ENCODE data around the gene ATP8A2. TPM values are rescaled to one million over a fixed set of nuclear protein-coding genes. Genes with fewer than 3 reads are reported as not detected.

ATP8A2 gene
- total and polyA plus RNA-seq, 9 donors = 0.23 to 0.95 (median 0.35) TPM

DNA sequence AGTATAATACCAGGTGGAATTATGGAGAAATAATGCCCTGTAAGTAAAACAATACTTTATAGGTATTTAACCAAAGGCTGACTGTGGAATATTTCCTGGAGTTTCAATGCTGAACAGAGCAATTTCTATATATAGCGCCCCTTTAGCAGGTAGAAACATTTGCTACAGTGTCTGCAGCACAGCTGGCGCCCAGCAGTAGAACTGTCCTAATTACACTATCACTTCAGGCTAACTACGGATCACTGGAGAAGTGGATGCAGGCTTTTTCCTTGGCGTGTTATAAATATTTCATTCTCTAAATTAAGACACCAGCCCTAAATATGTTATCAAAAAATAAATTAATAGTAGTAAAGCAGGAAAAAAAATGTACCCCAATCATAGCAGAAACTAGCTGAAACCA, 677.0 kb downstream of the ATP8A2 start:
- intact Hi-C loops (cut with DNase I) = no loop called here
- DNase-seq = no peak
- Histone ChIP-seq H3K36me3 (no peaks in the 10 kb centered on the region), H3K9me3 (no peaks in the 10 kb centered on the region), H3K27me3 (no peaks in the 10 kb centered on the region), H3K27ac (no peak overlapping the region), H3K4me1 (ENCODE audit: insufficient read depth) (peaks cover 4% of the 10 kb centered on the region), H3K4me3 (no peak overlapping the region)
- TF ChIP-seq POLR2A (IDR thresholded peaks at IDR 0.05) (no peak), EP300 (IDR thresholded peaks at IDR 0.05) (no peak)
- TF ChIP-seq, protein P1, sequence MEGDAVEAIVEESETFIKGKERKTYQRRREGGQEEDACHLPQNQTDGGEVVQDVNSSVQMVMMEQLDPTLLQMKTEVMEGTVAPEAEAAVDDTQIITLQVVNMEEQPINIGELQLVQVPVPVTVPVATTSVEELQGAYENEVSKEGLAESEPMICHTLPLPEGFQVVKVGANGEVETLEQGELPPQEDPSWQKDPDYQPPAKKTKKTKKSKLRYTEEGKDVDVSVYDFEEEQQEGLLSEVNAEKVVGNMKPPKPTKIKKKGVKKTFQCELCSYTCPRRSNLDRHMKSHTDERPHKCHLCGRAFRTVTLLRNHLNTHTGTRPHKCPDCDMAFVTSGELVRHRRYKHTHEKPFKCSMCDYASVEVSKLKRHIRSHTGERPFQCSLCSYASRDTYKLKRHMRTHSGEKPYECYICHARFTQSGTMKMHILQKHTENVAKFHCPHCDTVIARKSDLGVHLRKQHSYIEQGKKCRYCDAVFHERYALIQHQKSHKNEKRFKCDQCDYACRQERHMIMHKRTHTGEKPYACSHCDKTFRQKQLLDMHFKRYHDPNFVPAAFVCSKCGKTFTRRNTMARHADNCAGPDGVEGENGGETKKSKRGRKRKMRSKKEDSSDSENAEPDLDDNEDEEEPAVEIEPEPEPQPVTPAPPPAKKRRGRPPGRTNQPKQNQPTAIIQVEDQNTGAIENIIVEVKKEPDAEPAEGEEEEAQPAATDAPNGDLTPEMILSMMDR (IDR thresholded peaks at IDR 0.05) = no peak
- WGBS, 3 donors = 18 to 31% (median 23%) methylated on average over 4 of the region's 4 CpGs

DNA sequence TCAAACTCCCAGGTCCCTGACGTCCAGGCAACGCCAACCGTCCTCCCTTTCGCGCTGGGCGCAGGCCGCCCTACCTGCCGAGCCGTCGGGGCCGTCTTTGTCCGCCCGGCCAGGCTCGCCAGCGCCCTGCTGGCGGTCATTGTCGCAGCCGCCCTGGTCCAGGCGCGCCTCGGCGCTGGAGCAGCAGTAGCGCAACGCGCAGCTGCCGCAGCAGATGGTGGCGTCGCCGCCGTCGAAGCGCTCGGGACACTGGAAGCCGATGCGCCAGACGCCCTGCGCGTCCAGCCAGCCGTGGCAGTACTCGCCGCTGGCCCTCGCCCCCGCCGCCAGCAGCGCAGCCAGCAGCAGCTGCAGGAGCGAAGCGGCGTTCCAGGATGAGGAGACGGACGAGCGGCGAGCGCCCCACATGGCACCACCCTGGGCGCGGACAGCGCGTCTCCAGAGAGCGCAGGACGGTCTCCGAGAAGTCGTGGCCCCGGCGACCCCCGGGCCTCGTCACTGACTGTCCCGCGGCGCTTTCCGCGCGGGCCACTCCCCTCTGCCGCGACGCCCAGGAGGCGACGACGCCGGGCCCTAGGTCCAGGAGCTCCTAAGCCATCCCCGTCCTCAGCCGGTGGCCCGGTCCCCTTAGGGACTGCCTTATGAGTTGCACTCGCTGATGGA, 678.9 kb downstream of the ATP8A2 start:
- no peak for DNase-seq
- no peaks in the 10 kb centered on the region for H3K36me3 ChIP-seq
- no peak overlapping the region for H3K4me3 ChIP-seq
- no peaks in the 10 kb centered on the region for H3K9me3 ChIP-seq
- TF ChIP-seq EP300 (IDR thresholded peaks at IDR 0.05) (no peak), POLR2A (IDR thresholded peaks at IDR 0.05) (no peak)
- TF ChIP-seq, protein P1 (IDR thresholded peaks at IDR 0.05) = no peak
- H3K4me1 ChIP-seq (ENCODE audit: insufficient read depth) = peaks cover 4% of the 10 kb centered on the region
- intact Hi-C loops (cut with DNase I) = no loop called here
- 1 to 3% (median 2%) methylated on average over 40 to 82 of the region's 82 CpGs for WGBS, 3 donors
- no peaks in the 10 kb centered on the region for H3K27me3 ChIP-seq
- H3K27ac ChIP-seq = no peak overlapping the region

DNA sequence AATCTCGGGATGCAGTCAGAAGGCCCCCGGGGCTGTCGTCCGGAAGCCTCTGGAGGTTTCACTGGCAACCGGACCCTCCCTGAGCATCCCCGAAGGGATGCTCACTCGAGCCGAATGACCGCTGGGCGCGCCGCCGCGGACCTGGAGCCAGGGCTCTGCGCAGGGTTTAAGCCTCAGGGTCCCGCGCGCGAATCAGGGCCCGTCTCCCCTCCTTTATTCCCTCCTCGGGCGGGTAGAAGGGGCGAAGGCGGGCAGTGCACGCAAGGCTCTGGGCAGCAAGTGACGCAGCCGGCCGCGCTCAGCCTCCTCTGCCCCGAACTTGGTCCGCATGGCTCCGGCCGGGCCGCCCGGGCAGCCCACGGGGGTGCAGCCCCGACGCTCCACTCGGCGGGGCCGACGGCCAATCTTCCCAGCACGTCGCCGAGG, 679.5 kb downstream of the ATP8A2 start:
- Histone ChIP-seq H3K4me3 (peak overlapping the region; percentile 18), H3K9me3 (no peaks in the 10 kb centered on the region), H3K27me3 (no peaks in the 10 kb centered on the region), H3K36me3 (no peaks in the 10 kb centered on the region), H3K27ac (no peak overlapping the region), H3K4me1 (ENCODE audit: insufficient read depth) (peaks cover 4% of the 10 kb centered on the region)
- TF ChIP-seq EP300 (IDR thresholded peaks at IDR 0.05) = no peak
- TF ChIP-seq, protein P1 (IDR thresholded peaks at IDR 0.05) = no peak
- no peak for TF ChIP-seq POLR2A (IDR thresholded peaks at IDR 0.05)
- 0 to 1% (median 0%) methylated on average over 25 to 45 of the region's 45 CpGs for WGBS, 3 donors
- peak in 1 of 5 donors; percentile 22 for DNase-seq
- intact Hi-C loops (cut with DNase I) = no loop called here

DNA sequence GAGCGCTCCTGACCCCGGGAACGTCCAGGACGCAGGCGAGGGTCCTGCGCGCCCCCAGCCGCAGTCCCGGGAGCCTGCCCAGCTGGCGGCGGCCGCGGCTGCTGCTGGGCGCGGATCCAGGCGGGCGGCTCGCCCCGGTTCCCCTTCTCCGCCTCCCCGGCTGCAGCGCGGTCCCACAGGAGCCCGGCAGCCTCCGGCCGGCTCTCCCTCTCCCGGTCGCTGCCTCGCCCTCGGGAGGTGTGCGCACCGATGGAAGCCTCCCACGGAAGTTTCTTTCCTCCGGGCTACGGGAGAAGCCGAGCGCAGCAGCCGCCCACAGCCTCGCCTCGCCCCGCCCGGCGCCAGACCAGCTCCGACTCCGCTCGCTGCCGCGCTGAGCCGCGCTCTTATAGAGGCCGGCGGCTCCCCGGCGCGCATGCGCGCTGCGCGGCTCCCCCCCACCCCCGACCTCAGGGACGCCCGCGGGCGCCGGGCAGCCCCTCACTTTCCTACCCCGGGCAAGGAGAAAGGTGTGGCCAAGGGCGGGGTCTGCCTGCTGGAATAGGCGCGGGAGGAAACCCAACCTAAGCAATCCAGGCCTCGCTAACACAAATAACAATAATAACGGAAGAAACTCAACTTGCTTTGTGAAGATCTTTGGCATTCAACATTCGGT, 680.0 kb downstream of the ATP8A2 start, which contains the start of gene SHISA2:
Gene SHISA2 (minus strand): TSS at position 360 of the 655 bp plus-strand sequence. CDS start 1,041 bp downstream, outside the sequence.
- intact Hi-C loops (cut with DNase I) = no loop called here
- H3K36me3 ChIP-seq = no peaks in the 10 kb centered on the region
- H3K27me3 ChIP-seq = no peaks in the 10 kb centered on the region
- DNase-seq = peak in 2 of 5 donors; percentile 37 to 38
- no peak within 1 kb of the TSS for H3K27ac ChIP-seq
- peak within 1 kb of the TSS; percentile 18 for H3K4me3 ChIP-seq
- H3K9me3 ChIP-seq = no peaks in the 10 kb centered on the region
- 0 to 3% (median 2%) methylated on average over 30 to 72 of the region's 72 CpGs for WGBS, 3 donors
- H3K4me1 ChIP-seq (ENCODE audit: insufficient read depth) = peaks cover 4% of the 10 kb centered on the region
- TF ChIP-seq POLR2A (IDR thresholded peaks at IDR 0.05) (no peak), EP300 (IDR thresholded peaks at IDR 0.05) (no peak)
- TF ChIP-seq, protein P1 (IDR thresholded peaks at IDR 0.05) = no peak
